Measurements from ENCODE around the gene HNRNPDL. TPM values are rescaled to one million over a fixed set of nuclear protein-coding genes. Genes with fewer than 3 reads are reported as not detected.

The HNRNPDL gene
- total RNA-seq, 2 experiments from 2014 or later = 430 to 465 TPM

DNA sequence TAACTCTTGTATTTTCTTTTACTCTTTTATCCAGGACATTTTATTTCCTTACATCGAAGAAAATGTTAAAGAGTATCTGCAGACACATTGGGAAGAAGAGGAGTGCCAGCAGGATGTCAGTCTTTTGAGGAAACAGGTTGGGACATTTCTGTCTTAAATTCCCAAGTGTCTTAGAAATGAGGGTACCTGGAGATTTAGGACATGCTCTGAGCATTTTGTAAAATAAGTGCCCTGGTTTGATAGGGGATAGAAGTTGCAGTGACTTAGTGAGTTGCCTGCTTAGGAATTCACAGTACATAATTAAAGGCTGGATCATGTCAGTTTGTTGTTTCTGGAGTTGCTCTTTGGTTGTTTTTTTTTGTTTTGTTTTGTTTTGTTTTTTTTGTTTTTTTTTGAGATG lies 17.6 kb upstream of the HNRNPDL start:
- no peak for DNase-seq
- H3K27ac Mint-ChIP-seq = peak overlapping the region; percentile 56
- no peaks in the 10 kb centered on the region for H3K9me3 Mint-ChIP-seq
- no peaks in the 10 kb centered on the region for H3K27me3 Mint-ChIP-seq
- H3K36me3 Mint-ChIP-seq = peaks cover 30% of the 10 kb centered on the region
- H3K4me3 Mint-ChIP-seq = no peak overlapping the region
- peaks cover 19% of the 10 kb centered on the region for H3K4me1 Mint-ChIP-seq

DNA sequence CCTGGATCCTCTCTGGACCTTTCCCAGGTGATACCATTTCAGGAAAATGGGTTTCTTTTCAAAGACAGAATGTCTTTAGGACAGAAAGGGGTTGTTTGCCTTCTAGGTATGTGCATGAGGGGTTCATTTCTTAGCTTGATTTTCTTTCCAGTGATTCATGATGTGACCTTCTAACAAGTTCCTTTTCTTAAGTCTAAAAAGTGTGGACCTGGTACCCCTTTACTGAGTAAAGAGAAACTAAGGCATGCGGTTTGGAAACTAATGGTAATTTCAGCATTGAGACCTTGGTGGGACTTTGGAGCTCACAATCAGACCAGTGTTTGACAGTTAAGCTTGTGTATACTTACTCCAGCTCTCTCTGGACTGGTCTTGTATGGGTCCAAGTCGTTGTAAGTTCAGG lies 8.8 kb upstream of the HNRNPDL start:
- no peak for DNase-seq
- H3K27ac Mint-ChIP-seq = peak overlapping the region; percentile 5
- H3K4me1 Mint-ChIP-seq = peaks cover 65% of the 10 kb centered on the region
- no peaks in the 10 kb centered on the region for H3K27me3 Mint-ChIP-seq
- H3K9me3 Mint-ChIP-seq = peaks cover 3% of the 10 kb centered on the region
- H3K36me3 Mint-ChIP-seq = peaks cover 57% of the 10 kb centered on the region
- no peak overlapping the region for H3K4me3 Mint-ChIP-seq

DNA sequence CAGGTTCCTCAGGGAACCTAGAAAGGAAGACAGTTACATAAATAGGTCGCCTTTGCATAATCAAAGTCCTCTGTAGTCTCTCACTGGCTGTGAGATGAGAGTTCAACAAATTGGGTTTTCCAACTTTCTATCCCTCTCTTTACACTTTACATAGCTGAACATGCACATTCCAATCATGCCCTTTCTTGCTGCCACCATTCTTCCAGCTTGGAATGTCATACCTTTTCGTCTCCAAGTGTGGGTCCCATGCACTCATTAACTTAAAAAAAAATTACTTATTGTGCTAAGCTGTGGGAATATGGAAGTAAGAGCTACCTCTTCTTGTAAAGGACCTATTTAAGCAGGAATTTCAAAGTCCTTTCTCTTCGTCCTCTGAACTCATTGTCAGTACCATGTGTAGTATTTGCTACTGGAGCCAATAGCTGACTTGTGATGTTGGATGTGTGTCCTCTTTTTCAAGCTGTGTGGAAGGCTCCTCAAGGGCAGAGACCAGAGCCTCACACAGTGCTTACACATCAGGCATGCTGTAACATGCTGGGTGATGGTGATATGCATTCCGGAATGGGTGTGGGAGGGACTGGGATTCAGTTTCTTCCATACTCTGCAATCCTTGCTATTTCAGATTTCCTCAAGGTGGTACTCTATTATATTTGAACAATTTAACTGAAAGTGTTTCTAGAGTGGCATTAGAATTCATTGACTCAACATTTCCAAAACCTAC lies 7.2 kb upstream of the HNRNPDL start:
- Mint-ChIP-seq H3K27me3 (no peaks in the 10 kb centered on the region), H3K36me3 (peaks cover 71% of the 10 kb centered on the region), H3K9me3 (peaks cover 3% of the 10 kb centered on the region), H3K27ac (peak overlapping the region; percentile 77), H3K4me1 (peaks cover 78% of the 10 kb centered on the region), H3K4me3 (peak overlapping the region; percentile 5)
- DNase-seq = no peak

DNA sequence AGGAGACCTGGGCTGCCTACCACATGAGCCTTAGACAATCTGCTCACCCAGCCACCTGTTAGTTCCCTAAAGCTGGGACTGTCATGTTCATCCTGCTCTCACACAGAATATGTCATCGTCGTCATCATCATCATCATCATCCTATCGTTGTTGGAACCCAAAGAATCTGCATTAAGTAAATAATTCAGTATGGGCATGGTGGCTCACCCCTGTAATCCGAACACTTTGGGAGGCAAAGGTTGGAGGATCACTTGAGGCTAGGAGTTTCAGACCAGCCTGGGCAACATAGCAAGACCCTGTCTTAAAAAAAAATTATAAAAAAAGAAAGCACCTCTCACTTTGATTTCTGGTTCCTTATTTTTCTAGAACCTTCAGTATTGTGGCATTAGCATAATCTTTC lies 6.5 kb upstream of the HNRNPDL start:
- Mint-ChIP-seq H3K36me3 (peaks cover 75% of the 10 kb centered on the region), H3K9me3 (peaks cover 3% of the 10 kb centered on the region), H3K4me1 (peaks cover 81% of the 10 kb centered on the region), H3K4me3 (no peak overlapping the region), H3K27ac (no peak overlapping the region), H3K27me3 (no peaks in the 10 kb centered on the region)
- DNase-seq = no peak

DNA sequence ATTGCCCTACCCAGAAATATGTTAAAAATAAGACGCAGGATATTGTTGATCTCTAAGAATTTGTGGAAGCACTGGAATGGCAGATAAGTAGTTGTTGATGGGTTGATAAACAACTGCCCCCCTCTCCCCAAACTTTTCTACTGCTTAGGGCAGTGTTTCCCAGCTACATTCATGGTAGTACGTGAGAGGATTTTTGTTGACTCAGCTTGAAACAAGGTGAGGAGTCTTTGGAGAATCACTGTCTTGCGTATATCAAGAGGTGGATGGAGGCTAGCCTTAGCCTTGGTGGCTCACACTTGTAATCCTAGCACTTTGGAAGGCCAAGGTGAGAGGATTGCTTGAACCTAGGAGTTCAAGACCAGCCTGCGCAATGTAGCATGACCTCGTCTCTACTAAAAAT lies 5.9 kb upstream of the HNRNPDL start:
- H3K4me1 Mint-ChIP-seq = peaks cover 79% of the 10 kb centered on the region
- peaks cover 3% of the 10 kb centered on the region for H3K9me3 Mint-ChIP-seq
- no peak for DNase-seq
- peaks cover 76% of the 10 kb centered on the region for H3K36me3 Mint-ChIP-seq
- no peak overlapping the region for H3K4me3 Mint-ChIP-seq
- H3K27ac Mint-ChIP-seq = peak overlapping the region; percentile 47
- no peaks in the 10 kb centered on the region for H3K27me3 Mint-ChIP-seq

DNA sequence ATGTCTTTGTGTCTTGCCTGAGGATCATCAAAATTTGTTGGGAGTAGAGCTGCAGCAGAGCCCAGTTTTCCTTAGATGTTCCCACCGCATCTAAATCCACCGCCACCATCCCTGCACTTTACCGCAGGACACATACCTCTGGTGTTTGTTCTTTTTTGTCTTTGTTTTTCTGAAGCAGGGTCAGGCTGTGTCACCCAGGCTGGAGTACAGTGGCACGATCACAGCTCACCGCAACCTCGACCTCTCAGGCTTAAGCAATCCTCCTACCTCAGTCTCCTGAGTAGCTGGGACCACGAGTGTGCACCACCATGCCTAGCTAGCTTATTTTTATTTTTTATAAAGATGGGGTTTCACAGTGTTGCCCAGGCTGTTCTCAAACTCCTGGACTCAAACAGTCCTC lies 4.7 kb upstream of the HNRNPDL start:
- peak overlapping the region; percentile 26 for H3K4me3 Mint-ChIP-seq
- peak overlapping the region; percentile 86 for H3K27ac Mint-ChIP-seq
- H3K27me3 Mint-ChIP-seq = no peaks in the 10 kb centered on the region
- DNase-seq = no peak
- peaks cover 71% of the 10 kb centered on the region for H3K4me1 Mint-ChIP-seq
- H3K9me3 Mint-ChIP-seq = peaks cover 3% of the 10 kb centered on the region
- peaks cover 71% of the 10 kb centered on the region for H3K36me3 Mint-ChIP-seq

DNA sequence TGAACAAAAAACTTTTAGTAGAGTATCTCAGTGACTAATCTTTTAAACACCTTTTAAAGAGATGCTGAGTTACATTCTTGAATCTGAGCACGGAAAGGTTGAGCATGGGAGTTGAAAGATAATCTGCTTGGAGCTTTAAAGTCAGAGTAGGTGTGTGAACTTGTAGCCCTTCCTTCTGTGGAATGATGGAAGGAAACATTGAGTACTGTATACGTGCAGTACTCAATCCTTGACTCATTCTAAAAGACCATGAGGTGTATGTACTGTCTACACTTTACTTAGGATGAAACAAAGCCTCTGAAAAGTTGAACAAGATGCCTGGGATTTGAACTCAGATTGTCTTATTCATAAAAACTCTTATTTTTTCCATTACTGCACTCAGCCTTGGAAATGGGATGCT lies 3.5 kb upstream of the HNRNPDL start:
- Mint-ChIP-seq H3K27me3 (peaks cover 7% of the 10 kb centered on the region), H3K27ac (peak overlapping the region; percentile 86), H3K4me1 (peaks cover 62% of the 10 kb centered on the region), H3K36me3 (peaks cover 68% of the 10 kb centered on the region), H3K9me3 (peaks cover 1% of the 10 kb centered on the region), H3K4me3 (peak overlapping the region; percentile 43)
- DNase-seq = no peak

DNA sequence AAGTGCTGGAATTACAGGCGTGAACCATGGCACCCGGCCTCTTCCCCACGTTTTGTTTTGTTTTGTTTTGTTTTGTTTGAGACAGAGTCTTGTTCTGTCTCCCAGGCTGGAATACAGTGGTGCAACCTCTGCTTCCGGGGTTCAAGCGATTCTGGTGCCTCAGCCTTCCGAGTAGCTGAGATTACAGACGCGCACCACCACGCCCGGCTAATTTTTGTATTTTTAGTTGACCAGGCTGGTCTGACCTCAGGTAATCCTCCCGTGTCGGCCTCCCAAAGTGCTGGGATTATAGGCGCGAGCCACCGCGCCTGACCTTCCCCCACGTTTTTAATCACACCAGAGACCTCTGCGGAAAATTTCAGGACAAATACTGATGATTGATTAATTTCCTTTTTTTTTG lies 2.3 kb upstream of the HNRNPDL start:
- Mint-ChIP-seq H3K36me3 (peaks cover 74% of the 10 kb centered on the region), H3K4me3 (peak overlapping the region; percentile 100), H3K27me3 (peaks cover 9% of the 10 kb centered on the region), H3K27ac (peak overlapping the region; percentile 39), H3K4me1 (peaks cover 54% of the 10 kb centered on the region), H3K9me3 (peaks cover 1% of the 10 kb centered on the region)
- DNase-seq = no peak

DNA sequence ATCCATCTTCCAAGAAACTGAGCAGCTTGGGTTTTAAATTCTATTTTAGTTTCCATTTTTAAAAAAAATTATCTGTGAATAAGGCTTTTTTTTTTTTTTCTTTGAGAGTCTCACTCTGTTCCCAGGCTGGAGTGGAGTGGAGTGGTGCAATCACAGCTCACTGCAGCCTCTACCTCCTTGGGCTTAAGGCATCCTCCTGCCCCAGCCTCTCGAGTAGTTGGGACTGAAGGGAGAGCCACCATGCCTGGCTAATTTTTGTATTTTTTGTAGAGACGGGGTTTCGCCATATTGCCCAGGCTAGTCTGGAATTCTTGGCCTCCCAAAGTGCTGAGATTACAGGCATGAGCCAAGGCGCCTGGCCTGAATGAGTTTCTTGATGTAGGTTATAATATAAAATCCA lies 1.6 kb upstream of the HNRNPDL start:
- H3K4me1 Mint-ChIP-seq = peaks cover 50% of the 10 kb centered on the region
- DNase-seq = no peak
- peaks cover 9% of the 10 kb centered on the region for H3K27me3 Mint-ChIP-seq
- peaks cover 74% of the 10 kb centered on the region for H3K36me3 Mint-ChIP-seq
- peak overlapping the region; percentile 94 for H3K27ac Mint-ChIP-seq
- peak overlapping the region; percentile 100 for H3K4me3 Mint-ChIP-seq
- H3K9me3 Mint-ChIP-seq = peaks cover 1% of the 10 kb centered on the region

DNA sequence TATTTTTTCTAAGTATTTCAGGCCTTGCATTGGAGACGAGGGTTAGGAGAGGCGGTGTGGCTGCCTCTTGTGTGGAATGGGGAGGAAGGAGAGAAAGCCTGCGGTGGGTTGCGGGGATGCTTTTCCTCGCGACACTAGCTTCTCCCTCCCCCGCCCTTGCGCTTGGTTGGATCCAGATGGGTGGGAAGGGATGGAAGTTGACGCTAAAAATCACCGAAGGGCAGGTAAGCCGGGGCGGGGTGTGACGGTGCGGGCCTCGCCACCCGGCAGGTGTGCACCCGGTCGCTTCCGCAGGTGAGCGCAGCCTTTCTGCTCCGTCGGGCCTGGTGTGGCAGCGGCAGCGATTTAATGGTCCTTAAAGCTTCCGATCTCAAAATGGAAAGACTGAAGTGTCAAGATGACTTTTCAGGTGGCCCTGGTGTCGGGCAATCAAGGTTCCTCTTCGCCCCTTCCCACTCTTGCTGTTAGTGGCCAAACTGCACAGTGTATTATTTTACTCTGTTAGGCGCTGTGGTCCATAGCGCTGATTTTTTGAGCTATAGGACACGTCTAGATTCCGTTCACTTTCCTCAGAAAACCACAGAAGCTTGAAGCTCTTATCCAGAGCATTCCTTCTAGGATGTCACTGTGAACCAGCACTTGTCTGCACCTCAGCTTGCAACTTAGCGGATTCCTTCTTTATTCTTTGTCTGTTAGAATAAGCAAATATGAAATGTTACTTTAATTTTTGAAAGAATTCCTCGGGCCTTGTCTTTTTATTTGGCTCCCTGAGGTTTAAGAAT lies 893 bp upstream of the HNRNPDL start:
- Mint-ChIP-seq H3K9me3 (peaks cover 1% of the 10 kb centered on the region), H3K4me1 (peaks cover 51% of the 10 kb centered on the region), H3K4me3 (peak overlapping the region; percentile 100), H3K27ac (peak overlapping the region; percentile 94), H3K27me3 (peaks cover 9% of the 10 kb centered on the region), H3K36me3 (peaks cover 74% of the 10 kb centered on the region)
- DNase-seq = peak; percentile 54

DNA sequence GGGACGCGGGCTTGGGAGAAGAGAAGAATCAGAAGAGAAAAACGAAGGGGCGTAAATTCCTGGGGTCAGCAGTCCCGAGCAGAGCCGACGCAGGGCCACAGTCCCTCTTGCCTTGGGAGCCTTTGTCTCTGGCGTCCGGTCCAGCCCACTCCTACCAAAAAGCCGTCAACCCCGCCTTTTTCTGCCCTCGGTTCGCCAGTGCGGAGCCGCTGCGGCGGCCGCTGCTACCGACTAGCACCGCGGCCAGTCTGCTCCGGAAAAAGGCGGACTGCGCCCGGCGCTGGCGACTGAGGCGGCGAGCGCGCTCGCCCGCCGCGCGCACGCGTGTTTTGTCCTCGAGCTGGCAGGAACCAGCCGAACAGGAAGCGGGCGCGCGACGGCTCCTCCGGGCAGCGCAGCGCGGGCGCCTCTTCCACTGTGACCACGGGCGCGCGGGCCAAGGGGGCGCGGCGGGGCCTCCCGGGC lies 502 bp downstream of the HNRNPDL start:
- no peak for DNase-seq
- H3K27me3 Mint-ChIP-seq = peaks cover 9% of the 10 kb centered on the region
- peak overlapping the region; percentile 100 for H3K27ac Mint-ChIP-seq
- peaks cover 1% of the 10 kb centered on the region for H3K9me3 Mint-ChIP-seq
- H3K4me1 Mint-ChIP-seq = peaks cover 52% of the 10 kb centered on the region
- H3K4me3 Mint-ChIP-seq = peak overlapping the region; percentile 100
- H3K36me3 Mint-ChIP-seq = peaks cover 77% of the 10 kb centered on the region

DNA sequence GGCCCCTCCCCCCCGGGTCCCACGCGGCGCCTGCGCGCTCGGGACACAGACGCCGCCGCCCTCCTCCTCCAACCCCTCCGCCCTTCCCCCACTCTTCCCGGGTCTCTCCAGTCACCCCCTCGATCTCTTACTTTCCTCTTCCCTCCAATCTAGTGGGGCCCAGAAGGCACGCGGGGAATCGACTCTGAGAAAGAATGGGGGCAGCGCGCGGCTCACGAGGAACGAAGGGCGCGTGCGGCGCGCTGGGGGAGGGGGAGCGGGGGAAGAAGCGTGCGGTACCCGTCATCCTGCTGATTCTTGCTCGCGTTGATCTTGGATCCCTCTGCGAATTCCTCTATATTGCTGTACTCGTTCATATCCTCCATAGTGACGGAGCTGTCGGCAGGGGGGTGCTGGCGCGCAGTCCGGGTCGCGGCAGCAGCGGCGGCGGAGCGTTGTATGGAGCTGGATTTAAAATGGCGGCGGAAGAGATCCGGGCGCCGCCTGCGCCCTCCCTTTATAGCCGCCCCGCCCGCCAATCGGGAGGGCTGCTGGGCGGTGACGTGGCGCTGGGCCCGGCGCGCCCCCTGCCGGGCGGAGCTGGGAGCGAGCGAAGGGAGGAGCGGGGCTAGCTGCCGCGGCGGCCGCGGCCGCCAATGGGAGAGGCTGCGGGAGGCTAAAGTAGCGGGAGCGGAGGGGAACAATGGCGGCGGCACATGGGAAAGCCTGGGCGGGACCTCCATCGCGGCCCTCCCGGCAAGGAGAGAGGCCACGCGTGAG lies 1.1 kb downstream of the HNRNPDL start:
- H3K27me3 Mint-ChIP-seq = peaks cover 9% of the 10 kb centered on the region
- H3K27ac Mint-ChIP-seq = peak overlapping the region; percentile 100
- peaks cover 1% of the 10 kb centered on the region for H3K9me3 Mint-ChIP-seq
- peak overlapping the region; percentile 100 for H3K4me3 Mint-ChIP-seq
- H3K4me1 Mint-ChIP-seq = peaks cover 54% of the 10 kb centered on the region
- H3K36me3 Mint-ChIP-seq = peaks cover 78% of the 10 kb centered on the region
- peak; percentile 96 for DNase-seq

DNA sequence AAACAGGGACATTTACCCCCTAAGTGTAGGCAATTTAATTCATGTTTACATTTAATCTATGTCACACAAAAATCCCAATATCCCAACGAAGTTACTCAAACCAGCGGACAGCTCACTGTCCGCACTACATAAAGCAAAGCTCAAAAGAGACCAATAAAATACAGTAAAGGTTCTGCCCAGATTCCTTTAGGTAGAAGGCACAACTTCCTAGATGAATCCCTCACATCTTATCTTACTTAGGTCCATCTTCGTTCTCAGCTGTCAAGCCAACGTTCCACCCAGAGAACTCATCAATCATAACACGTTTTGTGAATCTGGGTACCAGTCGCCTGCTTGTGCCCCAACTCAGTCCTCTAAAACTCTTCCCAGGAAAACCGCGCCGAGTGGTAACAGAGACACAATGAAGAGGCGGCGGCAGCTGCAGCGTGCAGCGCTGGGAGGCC lies 1.7 kb downstream of the HNRNPDL start:
- H3K9me3 Mint-ChIP-seq = peaks cover 1% of the 10 kb centered on the region
- peaks cover 53% of the 10 kb centered on the region for H3K4me1 Mint-ChIP-seq
- H3K27me3 Mint-ChIP-seq = peaks cover 9% of the 10 kb centered on the region
- H3K4me3 Mint-ChIP-seq = peak overlapping the region; percentile 100
- no peak for DNase-seq
- peak overlapping the region; percentile 100 for H3K27ac Mint-ChIP-seq
- peaks cover 78% of the 10 kb centered on the region for H3K36me3 Mint-ChIP-seq

DNA sequence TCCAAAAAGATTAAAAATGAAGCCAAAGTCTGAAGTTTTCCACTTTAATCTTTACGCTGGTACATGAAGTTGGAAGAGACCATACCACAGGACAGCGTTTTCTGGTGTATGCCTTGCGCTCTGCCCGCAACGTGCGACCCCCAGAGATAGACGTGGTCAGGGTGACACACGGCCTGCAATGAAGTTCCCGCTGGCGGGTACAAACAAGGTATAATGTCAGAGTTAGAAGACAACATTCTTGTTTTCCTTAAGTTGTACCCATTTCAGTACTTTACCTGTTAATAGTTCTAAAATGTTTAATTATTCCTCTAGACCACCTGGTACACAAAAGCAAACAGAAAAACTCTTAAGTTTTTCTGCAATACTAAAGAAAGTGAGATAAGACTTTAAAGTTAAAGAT lies 4.8 kb downstream of the HNRNPDL start:
- DNase-seq = no peak
- H3K9me3 Mint-ChIP-seq = peaks cover 1% of the 10 kb centered on the region
- H3K36me3 Mint-ChIP-seq = peaks cover 67% of the 10 kb centered on the region
- peak overlapping the region; percentile 42 for H3K27ac Mint-ChIP-seq
- H3K4me3 Mint-ChIP-seq = peak overlapping the region; percentile 50
- H3K4me1 Mint-ChIP-seq = peaks cover 48% of the 10 kb centered on the region
- H3K27me3 Mint-ChIP-seq = peaks cover 9% of the 10 kb centered on the region
